ENCODE results near the gene NID2. TPM values are rescaled to one million over a fixed set of nuclear protein-coding genes. Genes with fewer than 3 reads are reported as not detected.

NID2 gene
- total and polyA plus RNA-seq, 10 of the 15 experiments (the other 5 are each of a cell fraction or from before 2014, with no cell fraction given): 0.04 to 0.49 (median 0.23) TPM; not detected in 3

- TF ChIP-seq, protein P1, sequence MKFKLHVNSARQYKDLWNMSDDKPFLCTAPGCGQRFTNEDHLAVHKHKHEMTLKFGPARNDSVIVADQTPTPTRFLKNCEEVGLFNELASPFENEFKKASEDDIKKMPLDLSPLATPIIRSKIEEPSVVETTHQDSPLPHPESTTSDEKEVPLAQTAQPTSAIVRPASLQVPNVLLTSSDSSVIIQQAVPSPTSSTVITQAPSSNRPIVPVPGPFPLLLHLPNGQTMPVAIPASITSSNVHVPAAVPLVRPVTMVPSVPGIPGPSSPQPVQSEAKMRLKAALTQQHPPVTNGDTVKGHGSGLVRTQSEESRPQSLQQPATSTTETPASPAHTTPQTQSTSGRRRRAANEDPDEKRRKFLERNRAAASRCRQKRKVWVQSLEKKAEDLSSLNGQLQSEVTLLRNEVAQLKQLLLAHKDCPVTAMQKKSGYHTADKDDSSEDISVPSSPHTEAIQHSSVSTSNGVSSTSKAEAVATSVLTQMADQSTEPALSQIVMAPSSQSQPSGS (IDR thresholded peaks at IDR 0.05; ENCODE audit: low read length): no peak
Observed at GRCh38 chr14:51978681-51979085, 90.2 kb downstream of the NID2 start (continued).

DNA sequence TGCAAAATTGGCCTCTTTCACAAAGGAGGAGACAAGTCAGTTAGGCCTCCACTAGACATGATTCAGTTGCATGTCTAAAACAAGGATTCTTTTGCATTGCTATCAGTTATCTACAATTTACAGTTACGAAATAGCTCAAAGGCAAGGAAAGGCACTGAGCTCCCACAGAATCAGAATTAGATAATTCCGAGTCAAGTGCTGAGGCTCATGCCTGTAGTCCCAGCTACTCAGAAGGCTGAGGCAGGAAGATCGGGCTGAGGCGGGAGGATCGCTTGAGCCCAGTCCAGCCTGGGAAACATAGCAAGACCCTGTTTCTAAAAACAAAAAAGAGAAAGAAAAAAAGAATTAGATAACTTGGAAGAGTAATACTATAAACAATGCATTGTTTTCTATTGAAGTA lies 91.8 kb downstream of the NID2 start:
- WGBS (ENCODE audit: insufficient coverage, insufficient replicate concordance, low lambda C conversion rate, missing lambda C conversion rate): 87% methylated on average over 5 of the region's 5 CpGs
- DNase-seq (ENCODE audit: low read depth, low spot score): no peak
- H3K27ac ChIP-seq (ENCODE audit: control insufficient read depth, insufficient read depth): no peak overlapping the region
- no peak overlapping the region for H2AFZ ChIP-seq (ENCODE audit: control insufficient read depth, low read depth, low read length)
- no peaks in the 10 kb centered on the region for H3K27me3 ChIP-seq (replicated peaks in 1 of 2; ENCODE audit: control insufficient read depth in 2 of 2, insufficient read depth in 2 of 2, low read length in 1 of 2)
- H4K20me1 ChIP-seq (ENCODE audit: control insufficient read depth, insufficient read depth): no peaks in the 10 kb centered on the region
- CTCF ChIA-PET: interaction anchor here (0.8 to 7.3 kb wide), 18 partner anchors 12 to 693 kb away, joined by 3 to 67 read pairs (median 10); partner anchors contain the start of gene GNG2
- ATAC-seq: no peak
- no peak for TF ChIP-seq TCF3 (IDR thresholded peaks at IDR 0.05; ENCODE audit: borderline replicate concordance, insufficient read depth, low read depth, low read length)
- TF ChIP-seq SMAD5 (IDR thresholded peaks at IDR 0.05; ENCODE audit: low read depth): no peak
- no peak for TF ChIP-seq CTCF (IDR thresholded peaks at IDR 0.05 in 2 of 3, conservative IDR thresholded peaks at IDR 0.05 in 1 of 3; ENCODE audit: control insufficient read depth in 2 of 3, extremely low read depth in 1 of 3, insufficient read depth in 1 of 3, low read depth in 3 of 3, low read length in 3 of 3)
- no peak for TF ChIP-seq SMARCA5 (IDR thresholded peaks at IDR 0.05)
- TF ChIP-seq FOXM1 (IDR thresholded peaks at IDR 0.05; ENCODE audit: low read depth, low read length): no peak
- TF ChIP-seq, protein P2, sequence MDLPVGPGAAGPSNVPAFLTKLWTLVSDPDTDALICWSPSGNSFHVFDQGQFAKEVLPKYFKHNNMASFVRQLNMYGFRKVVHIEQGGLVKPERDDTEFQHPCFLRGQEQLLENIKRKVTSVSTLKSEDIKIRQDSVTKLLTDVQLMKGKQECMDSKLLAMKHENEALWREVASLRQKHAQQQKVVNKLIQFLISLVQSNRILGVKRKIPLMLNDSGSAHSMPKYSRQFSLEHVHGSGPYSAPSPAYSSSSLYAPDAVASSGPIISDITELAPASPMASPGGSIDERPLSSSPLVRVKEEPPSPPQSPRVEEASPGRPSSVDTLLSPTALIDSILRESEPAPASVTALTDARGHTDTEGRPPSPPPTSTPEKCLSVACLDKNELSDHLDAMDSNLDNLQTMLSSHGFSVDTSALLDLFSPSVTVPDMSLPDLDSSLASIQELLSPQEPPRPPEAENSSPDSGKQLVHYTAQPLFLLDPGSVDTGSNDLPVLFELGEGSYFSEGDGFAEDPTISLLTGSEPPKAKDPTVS (IDR thresholded peaks at IDR 0.05; ENCODE audit: low read depth, low read length): no peak
- TF ChIP-seq GATAD2B (conservative IDR thresholded peaks at IDR 0.05; ENCODE audit: low read depth): no peak
- TF ChIP-seq HCFC1 (IDR thresholded peaks at IDR 0.05; ENCODE audit: low read length): no peak
- TF ChIP-seq KAT2A (conservative IDR thresholded peaks at IDR 0.05; ENCODE audit: control insufficient read depth, low read depth, low read length): no peak
- TF ChIP-seq, protein P3, sequence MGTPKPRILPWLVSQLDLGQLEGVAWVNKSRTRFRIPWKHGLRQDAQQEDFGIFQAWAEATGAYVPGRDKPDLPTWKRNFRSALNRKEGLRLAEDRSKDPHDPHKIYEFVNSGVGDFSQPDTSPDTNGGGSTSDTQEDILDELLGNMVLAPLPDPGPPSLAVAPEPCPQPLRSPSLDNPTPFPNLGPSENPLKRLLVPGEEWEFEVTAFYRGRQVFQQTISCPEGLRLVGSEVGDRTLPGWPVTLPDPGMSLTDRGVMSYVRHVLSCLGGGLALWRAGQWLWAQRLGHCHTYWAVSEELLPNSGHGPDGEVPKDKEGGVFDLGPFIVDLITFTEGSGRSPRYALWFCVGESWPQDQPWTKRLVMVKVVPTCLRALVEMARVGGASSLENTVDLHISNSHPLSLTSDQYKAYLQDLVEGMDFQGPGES (IDR thresholded peaks at IDR 0.05): no peak
- no peak for TF ChIP-seq MTA3 (IDR thresholded peaks at IDR 0.05; ENCODE audit: borderline replicate concordance, low read length)
- TF ChIP-seq ZSCAN29 (IDR thresholded peaks at IDR 0.05): no peak
- TF ChIP-seq, protein P4, sequence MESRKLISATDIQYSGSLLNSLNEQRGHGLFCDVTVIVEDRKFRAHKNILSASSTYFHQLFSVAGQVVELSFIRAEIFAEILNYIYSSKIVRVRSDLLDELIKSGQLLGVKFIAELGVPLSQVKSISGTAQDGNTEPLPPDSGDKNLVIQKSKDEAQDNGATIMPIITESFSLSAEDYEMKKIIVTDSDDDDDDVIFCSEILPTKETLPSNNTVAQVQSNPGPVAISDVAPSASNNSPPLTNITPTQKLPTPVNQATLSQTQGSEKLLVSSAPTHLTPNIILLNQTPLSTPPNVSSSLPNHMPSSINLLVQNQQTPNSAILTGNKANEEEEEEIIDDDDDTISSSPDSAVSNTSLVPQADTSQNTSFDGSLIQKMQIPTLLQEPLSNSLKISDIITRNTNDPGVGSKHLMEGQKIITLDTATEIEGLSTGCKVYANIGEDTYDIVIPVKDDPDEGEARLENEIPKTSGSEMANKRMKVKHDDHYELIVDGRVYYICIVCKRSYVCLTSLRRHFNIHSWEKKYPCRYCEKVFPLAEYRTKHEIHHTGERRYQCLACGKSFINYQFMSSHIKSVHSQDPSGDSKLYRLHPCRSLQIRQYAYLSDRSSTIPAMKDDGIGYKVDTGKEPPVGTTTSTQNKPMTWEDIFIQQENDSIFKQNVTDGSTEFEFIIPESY (IDR thresholded peaks at IDR 0.05): no peak
- H3K9me3 ChIP-seq (replicated peaks; ENCODE audit: control insufficient read depth, insufficient read depth, low read length): no peaks in the 10 kb centered on the region
- POLR2A ChIA-PET: no interaction called here
- in situ Hi-C loops (cut with MboI): no loop called here
- BruUV-seq (replicated peaks): no TSS peak
- intact Hi-C loops (cut with micrococcal nuclease; ENCODE audit: unreplicated experiment): loop anchor here (5.0 kb wide), 2 partner anchors 115 to 690 kb away; partner anchors contain the start of gene GNG2
- H3K4me1 ChIP-seq (ENCODE audit: control insufficient read depth, insufficient read depth, low read length): peaks cover 3% of the 10 kb centered on the region
- no peak overlapping the region for H3K4me3 ChIP-seq
- no peak for FAIRE-seq
- no peaks in the 10 kb centered on the region for H3K36me3 ChIP-seq (ENCODE audit: control insufficient read depth in 2 of 2, insufficient read depth in 2 of 2, low read length in 1 of 2)
- H3K4me2 ChIP-seq (ENCODE audit: control insufficient read depth, insufficient read depth): no peak overlapping the region
- H3K9ac ChIP-seq (ENCODE audit: control insufficient read depth, insufficient read depth, low read length): no peak overlapping the region
- SMC1A ChIA-PET (ENCODE audit: uncharacterized antibody, unreplicated experiment): interaction anchor here (1.0 to 4.3 kb wide), 8 partner anchors 9 to 693 kb away, joined by 3 to 30 read pairs (median 12); partner anchors contain the start of gene GNG2
- no peaks in the 10 kb centered on the region for H3K79me2 ChIP-seq (ENCODE audit: control insufficient read depth, insufficient read depth, low read length)
- RAD21 ChIA-PET (ENCODE audit: unreplicated experiment): interaction anchor here (0.8 to 3.2 kb wide), 4 partner anchors 112 to 198 kb away, joined by 3 to 26 read pairs (median 12); partner anchors contain the start of gene GNG2

Measured in GM12878 (cell line).